Measurements from ENCODE around the gene SAPCD2.

The SAPCD2 gene

GRCh38 chr9:137107312-137107921 is 37.1 kb upstream of the SAPCD2 start:
- no peak for DNase-seq

- DNase-seq, result no peak
Measured at GRCh38 chr9:137106662-137107250, 36.4 kb upstream of the SAPCD2 start.

- DNase-seq, result no peak
Measured at GRCh38 chr9:137105814-137106661, 35.7 kb upstream of the SAPCD2 start.

- DNase-seq, result no peak
Measured at GRCh38 chr9:137103206-137103999, 33.0 kb upstream of the SAPCD2 start.

- DNase-seq, result no peak
Measured at GRCh38 chr9:137099231-137099630, 28.9 kb upstream of the SAPCD2 start.

GRCh38 chr9:137097761-137098462 is 27.6 kb upstream of the SAPCD2 start:
- no peak for DNase-seq

GRCh38 chr9:137096785-137097546 is 26.6 kb upstream of the SAPCD2 start:
- no peak for DNase-seq

- DNase-seq, result no peak
Measured at GRCh38 chr9:137095664-137096517, 25.5 kb upstream of the SAPCD2 start.

- no peak for DNase-seq
Measured at GRCh38 chr9:137089232-137089947, 19.0 kb upstream of the SAPCD2 start.

GRCh38 chr9:137088121-137088520 is 17.8 kb upstream of the SAPCD2 start:
- DNase-seq, result no peak

- no peak for DNase-seq
Measured at GRCh38 chr9:137087409-137087925, 17.1 kb upstream of the SAPCD2 start.

- DNase-seq, result peak; percentile 99
Measured at GRCh38 chr9:137086531-137087408, 16.4 kb upstream of the SAPCD2 start, which contains the start of gene MAN1B1. Gene MAN1B1, plus strand, starts transcription at chr9:137086985. Its CDS starts 15 bp downstream, at chr9:137087000.

- DNase-seq, result no peak
Measured at GRCh38 chr9:137085920-137086530, 15.7 kb upstream of the SAPCD2 start.

GRCh38 chr9:137084526-137084925 is 14.2 kb upstream of the SAPCD2 start:
- DNase-seq, result no peak

GRCh38 chr9:137083394-137084004 is 13.1 kb upstream of the SAPCD2 start:
- DNase-seq, result no peak

GRCh38 chr9:137082925-137083290 is 12.6 kb upstream of the SAPCD2 start:
- no peak for DNase-seq

- no peak for DNase-seq
Measured at GRCh38 chr9:137082222-137082924, 12.0 kb upstream of the SAPCD2 start.

Measured in NCI-H1048 (cell line).